SK-N-SH treated with all-trans-retinoic acid at 6 μM for 48 hours (cell line): ENCODE measurements around the gene SSBP2.

Source experiments
- ATAC-seq: fragments of 200-7000 bp; cut with Tn5 transposase; 3 replicates; pipeline ENCODE4 v1.9.1; 2020; ENCODE audit warnings: mild to moderate bottlenecking, moderate library complexity
- ARNTL ChIP-seq: fragments of 450-650 bp; formaldehyde crosslinking; IDR thresholded peaks from 2 replicates; pipeline ENCODE4 v1.5.0; 2020; ENCODE audit warnings: low read depth, mild to moderate bottlenecking, moderate library complexity, borderline replicate concordance
- CSDC2 ChIP-seq: fragments of 250-450 bp; sonication (Bioruptor Pico); IDR thresholded peaks from 2 replicates; pipeline ENCODE4 v1.5.0; 2020; ENCODE audit warnings: mild to moderate bottlenecking, moderate library complexity
- ESRRG ChIP-seq: fragments of 250-450 bp; sonication (Bioruptor Pico); IDR thresholded peaks from 2 replicates; pipeline ENCODE4 v1.6.1; 2021; ENCODE audit warnings: mild to moderate bottlenecking
- GLIS3 ChIP-seq: fragments of 250-450 bp; sonication (Bioruptor Pico); IDR thresholded peaks from 2 replicates; pipeline ENCODE4 v1.5.0; 2020; ENCODE audit warnings: mild to moderate bottlenecking, moderate library complexity
- POU6F1 ChIP-seq: fragments of 250-450 bp; sonication (Bioruptor Pico); IDR thresholded peaks from 2 replicates; pipeline ENCODE4 v1.8.0; 2021; ENCODE audit warnings: low read depth, mild to moderate bottlenecking, moderate library complexity, borderline replicate concordance
- PPARA ChIP-seq: fragments of 250-450 bp; sonication (Bioruptor Pico); IDR thresholded peaks from 2 replicates; pipeline ENCODE4 v1.5.0; 2020; ENCODE audit warnings: mild to moderate bottlenecking, borderline replicate concordance
- RARB ChIP-seq: fragments of 250-450 bp; sonication (Bioruptor Pico); IDR thresholded peaks from 2 replicates; pipeline ENCODE4 v1.8.0; 2021; ENCODE audit warnings: mild to moderate bottlenecking, moderate library complexity
- SNAI2 ChIP-seq: fragments of 250-450 bp; sonication (Bioruptor Pico); IDR thresholded peaks from 2 replicates; pipeline ENCODE4 v1.5.0; 2020; ENCODE audit warnings: mild to moderate bottlenecking, moderate library complexity
- TCF4 ChIP-seq: fragments of 250-450 bp; sonication (Bioruptor Pico); IDR thresholded peaks from 2 replicates; pipeline ENCODE4 v1.8.0; 2021; ENCODE audit warnings: mild to moderate bottlenecking, moderate library complexity, borderline replicate concordance
- TOX ChIP-seq: fragments of 250-450 bp; sonication (Bioruptor Pico); IDR thresholded peaks from 2 replicates; pipeline ENCODE4 v1.8.0; 2021; ENCODE audit warnings: mild to moderate bottlenecking, moderate library complexity, borderline replicate concordance
- TSHZ2 ChIP-seq: fragments of 250-450 bp; sonication (Bioruptor Pico); IDR thresholded peaks from 2 replicates; pipeline ENCODE4 v1.5.0; 2020; ENCODE audit warnings: mild to moderate bottlenecking, moderate library complexity
- ZC3H10 ChIP-seq: fragments of 250-450 bp; sonication (Bioruptor Pico); IDR thresholded peaks from 2 replicates; pipeline ENCODE4 v1.5.1; 2021; ENCODE audit warnings: mild to moderate bottlenecking, moderate library complexity
- ZFP3 ChIP-seq: fragments of 250-450 bp; sonication (Bioruptor Pico); IDR thresholded peaks from 2 replicates; pipeline ENCODE4 v1.5.0; 2020; ENCODE audit warnings: mild to moderate bottlenecking, moderate library complexity
- ZNF565 ChIP-seq: fragments of 450-650 bp; formaldehyde crosslinking; conservative IDR thresholded peaks from 2 replicates; pipeline ENCODE4 v1.5.0; 2020; ENCODE audit warnings: low read depth, mild to moderate bottlenecking, moderate library complexity
- ZNF70 ChIP-seq: fragments of 450-650 bp; formaldehyde crosslinking; IDR thresholded peaks from 2 replicates; pipeline ENCODE4 v1.5.0; 2020; ENCODE audit warnings: mild to moderate bottlenecking, moderate library complexity
- ZNF8 ChIP-seq: fragments of 450-650 bp; formaldehyde crosslinking; IDR thresholded peaks from 2 replicates; pipeline ENCODE4 v1.5.0; 2020; ENCODE audit warnings: mild to moderate bottlenecking, moderate library complexity
- TF ChIP-seq, protein P1 (sequence below): fragments of 250-450 bp; sonication (Bioruptor Pico); IDR thresholded peaks from 2 replicates; pipeline ENCODE4 v1.8.0; 2020; ENCODE audit warnings: mild to moderate bottlenecking, moderate library complexity, borderline replicate concordance
- TF ChIP-seq, protein P2 (sequence below): fragments of 250-450 bp; sonication (Bioruptor Pico); IDR thresholded peaks from 2 replicates; pipeline ENCODE4 v1.5.1; 2021; ENCODE audit warnings: mild to moderate bottlenecking, moderate library complexity
- TF ChIP-seq, protein P3 (sequence below): fragments of 250-450 bp; sonication (Bioruptor Pico); IDR thresholded peaks from 2 replicates; pipeline ENCODE4 v1.5.1; 2020; ENCODE audit warnings: low read depth, mild to moderate bottlenecking, moderate library complexity

SSBP2 gene

DNA sequence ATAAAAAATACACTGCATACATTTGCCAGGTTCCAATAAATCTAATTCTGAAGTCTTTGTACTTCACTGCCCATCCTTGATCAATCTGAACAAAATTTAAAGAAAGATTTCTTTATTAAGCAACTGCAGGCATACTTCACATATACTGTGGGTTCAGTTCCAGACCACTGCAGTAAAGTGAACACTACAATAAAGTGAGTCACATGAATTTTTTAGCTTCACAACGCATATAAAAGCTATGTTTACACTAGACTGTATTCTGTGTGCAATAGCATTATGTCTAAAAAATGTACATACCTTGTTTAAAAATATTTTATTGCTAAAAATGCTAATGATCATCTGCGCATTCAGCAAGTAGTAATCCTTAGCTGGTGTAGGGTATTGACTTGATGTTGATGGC, 52.1 kb downstream of the SSBP2 start:
- ATAC-seq, result no peak
- no peak for TF ChIP-seq GLIS3
- no peak for TF ChIP-seq CSDC2 (CRISPR knock-in tag)
- no peak for TF ChIP-seq PPARA (CRISPR knock-in tag)
- TF ChIP-seq ZC3H10 (CRISPR knock-in tag), result no peak
- no peak for TF ChIP-seq POU6F1 (CRISPR knock-in tag)
- TF ChIP-seq ARNTL (CRISPR knock-in tag), result no peak
- no peak for TF ChIP-seq TOX (CRISPR knock-in tag)
- TF ChIP-seq RARB, result no peak
- TF ChIP-seq ZFP3, result no peak
- TF ChIP-seq ZNF8 (CRISPR knock-in tag), result no peak
- TF ChIP-seq, protein P1, sequence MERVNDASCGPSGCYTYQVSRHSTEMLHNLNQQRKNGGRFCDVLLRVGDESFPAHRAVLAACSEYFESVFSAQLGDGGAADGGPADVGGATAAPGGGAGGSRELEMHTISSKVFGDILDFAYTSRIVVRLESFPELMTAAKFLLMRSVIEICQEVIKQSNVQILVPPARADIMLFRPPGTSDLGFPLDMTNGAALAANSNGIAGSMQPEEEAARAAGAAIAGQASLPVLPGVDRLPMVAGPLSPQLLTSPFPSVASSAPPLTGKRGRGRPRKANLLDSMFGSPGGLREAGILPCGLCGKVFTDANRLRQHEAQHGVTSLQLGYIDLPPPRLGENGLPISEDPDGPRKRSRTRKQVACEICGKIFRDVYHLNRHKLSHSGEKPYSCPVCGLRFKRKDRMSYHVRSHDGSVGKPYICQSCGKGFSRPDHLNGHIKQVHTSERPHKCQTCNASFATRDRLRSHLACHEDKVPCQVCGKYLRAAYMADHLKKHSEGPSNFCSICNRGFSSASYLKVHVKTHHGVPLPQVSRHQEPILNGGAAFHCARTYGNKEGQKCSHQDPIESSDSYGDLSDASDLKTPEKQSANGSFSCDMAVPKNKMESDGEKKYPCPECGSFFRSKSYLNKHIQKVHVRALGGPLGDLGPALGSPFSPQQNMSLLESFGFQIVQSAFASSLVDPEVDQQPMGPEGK (CRISPR knock-in tag), result no peak
- TF ChIP-seq ZNF565 (CRISPR knock-in tag), result no peak
- TF ChIP-seq, protein P2, sequence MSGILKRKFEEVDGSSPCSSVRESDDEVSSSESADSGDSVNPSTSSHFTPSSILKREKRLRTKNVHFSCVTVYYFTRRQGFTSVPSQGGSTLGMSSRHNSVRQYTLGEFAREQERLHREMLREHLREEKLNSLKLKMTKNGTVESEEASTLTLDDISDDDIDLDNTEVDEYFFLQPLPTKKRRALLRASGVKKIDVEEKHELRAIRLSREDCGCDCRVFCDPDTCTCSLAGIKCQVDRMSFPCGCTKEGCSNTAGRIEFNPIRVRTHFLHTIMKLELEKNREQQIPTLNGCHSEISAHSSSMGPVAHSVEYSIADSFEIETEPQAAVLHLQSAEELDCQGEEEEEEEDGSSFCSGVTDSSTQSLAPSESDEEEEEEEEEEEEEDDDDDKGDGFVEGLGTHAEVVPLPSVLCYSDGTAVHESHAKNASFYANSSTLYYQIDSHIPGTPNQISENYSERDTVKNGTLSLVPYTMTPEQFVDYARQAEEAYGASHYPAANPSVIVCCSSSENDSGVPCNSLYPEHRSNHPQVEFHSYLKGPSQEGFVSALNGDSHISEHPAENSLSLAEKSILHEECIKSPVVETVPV (CRISPR knock-in tag), result no peak
- TF ChIP-seq, protein P3, sequence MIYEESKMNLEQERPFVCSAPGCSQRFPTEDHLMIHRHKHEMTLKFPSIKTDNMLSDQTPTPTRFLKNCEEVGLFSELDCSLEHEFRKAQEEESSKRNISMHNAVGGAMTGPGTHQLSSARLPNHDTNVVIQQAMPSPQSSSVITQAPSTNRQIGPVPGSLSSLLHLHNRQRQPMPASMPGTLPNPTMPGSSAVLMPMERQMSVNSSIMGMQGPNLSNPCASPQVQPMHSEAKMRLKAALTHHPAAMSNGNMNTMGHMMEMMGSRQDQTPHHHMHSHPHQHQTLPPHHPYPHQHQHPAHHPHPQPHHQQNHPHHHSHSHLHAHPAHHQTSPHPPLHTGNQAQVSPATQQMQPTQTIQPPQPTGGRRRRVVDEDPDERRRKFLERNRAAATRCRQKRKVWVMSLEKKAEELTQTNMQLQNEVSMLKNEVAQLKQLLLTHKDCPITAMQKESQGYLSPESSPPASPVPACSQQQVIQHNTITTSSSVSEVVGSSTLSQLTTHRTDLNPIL (CRISPR knock-in tag), result no peak
- TF ChIP-seq ESRRG (CRISPR knock-in tag), result no peak

DNA sequence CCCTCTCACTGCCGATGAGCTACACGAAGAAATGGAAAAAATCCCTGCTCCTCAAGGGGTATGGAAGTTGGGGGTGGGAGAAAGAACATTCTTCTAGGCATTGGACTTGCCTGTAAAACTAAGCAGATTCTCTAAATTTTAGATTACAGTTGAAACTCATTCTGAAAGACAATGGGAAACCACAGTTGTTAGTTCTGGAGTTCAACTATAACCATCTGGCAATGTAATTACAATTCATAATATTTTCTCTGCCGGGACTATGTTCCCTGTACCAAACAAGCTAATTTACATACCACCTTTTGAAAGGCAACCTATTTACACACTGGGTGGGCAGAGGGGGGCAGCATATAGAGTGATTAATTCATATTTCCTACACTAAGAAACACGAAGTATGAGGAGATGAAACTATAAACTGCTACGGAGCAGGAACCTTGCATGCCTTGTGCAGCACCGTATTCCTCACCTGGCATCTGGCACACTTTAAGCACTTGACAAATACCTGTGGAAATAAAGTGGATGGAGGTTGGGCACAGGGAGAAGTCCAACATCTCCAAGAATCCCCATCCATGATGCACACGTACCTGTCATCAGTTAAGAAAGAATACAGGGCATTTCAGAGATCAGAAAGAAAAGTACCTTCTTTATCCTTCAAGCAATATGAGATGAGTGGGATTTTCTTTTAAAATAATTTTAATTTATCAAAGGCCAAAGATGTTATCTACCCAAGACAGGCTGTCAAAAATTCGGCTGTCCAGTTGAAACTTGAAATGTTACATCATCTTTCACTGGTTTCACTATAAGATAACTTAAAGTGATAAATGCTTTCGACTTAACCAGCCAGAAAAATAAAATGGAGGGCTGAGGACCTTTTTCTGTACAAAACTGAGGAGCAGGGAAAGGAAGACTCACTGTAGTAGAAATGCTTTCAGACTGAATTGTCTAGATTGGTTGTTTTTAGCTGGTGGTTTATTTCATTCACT, 54.2 kb downstream of the SSBP2 start:
- ATAC-seq, result no peak
- TF ChIP-seq CSDC2 (CRISPR knock-in tag) (no peak), ARNTL (CRISPR knock-in tag) (no peak), ESRRG (CRISPR knock-in tag) (no peak), SNAI2 (no peak), ZNF70 (no peak), TSHZ2 (no peak), ZFP3 (no peak), TOX (CRISPR knock-in tag) (no peak), ZNF8 (CRISPR knock-in tag) (no peak), ZC3H10 (CRISPR knock-in tag) (no peak), PPARA (CRISPR knock-in tag) (no peak), TCF4 (no peak)
- TF ChIP-seq, protein P1 (CRISPR knock-in tag), result no peak
- TF ChIP-seq, protein P2 (CRISPR knock-in tag), result no peak
- TF ChIP-seq, protein P3 (CRISPR knock-in tag), result no peak
- TF ChIP-seq, all 23 proteins: peak for 0
